ENCODE measurements around the gene TGFBR3.

DNA sequence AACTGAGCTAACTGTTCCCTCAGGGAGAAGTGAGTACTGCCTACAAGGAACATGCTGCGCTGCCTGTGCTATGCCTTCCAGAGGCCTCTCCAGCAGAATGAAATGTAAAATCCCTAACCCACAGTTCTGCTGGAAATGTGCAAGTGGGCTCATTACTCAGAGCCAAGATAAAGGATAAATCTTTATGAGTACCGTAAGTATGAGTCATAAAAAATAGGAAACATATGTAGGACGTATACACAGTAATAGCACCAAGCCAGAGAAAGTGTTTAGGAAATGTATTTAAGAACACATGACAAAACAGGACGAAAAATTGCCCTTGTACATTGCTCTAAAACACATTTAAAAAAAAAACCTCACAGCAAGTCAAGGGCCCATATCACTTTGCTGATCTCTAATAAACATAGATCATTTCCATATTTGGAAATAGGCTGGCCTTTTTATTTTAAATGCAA is 104.6 kb downstream of the TGFBR3 start:
- TF ChIP-seq, protein P1, sequence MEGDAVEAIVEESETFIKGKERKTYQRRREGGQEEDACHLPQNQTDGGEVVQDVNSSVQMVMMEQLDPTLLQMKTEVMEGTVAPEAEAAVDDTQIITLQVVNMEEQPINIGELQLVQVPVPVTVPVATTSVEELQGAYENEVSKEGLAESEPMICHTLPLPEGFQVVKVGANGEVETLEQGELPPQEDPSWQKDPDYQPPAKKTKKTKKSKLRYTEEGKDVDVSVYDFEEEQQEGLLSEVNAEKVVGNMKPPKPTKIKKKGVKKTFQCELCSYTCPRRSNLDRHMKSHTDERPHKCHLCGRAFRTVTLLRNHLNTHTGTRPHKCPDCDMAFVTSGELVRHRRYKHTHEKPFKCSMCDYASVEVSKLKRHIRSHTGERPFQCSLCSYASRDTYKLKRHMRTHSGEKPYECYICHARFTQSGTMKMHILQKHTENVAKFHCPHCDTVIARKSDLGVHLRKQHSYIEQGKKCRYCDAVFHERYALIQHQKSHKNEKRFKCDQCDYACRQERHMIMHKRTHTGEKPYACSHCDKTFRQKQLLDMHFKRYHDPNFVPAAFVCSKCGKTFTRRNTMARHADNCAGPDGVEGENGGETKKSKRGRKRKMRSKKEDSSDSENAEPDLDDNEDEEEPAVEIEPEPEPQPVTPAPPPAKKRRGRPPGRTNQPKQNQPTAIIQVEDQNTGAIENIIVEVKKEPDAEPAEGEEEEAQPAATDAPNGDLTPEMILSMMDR (IDR thresholded peaks at IDR 0.05), result no peak
- no peak for TF ChIP-seq POLR2A (IDR thresholded peaks at IDR 0.05)
